Loucy (cell line): Measurements from ENCODE around the gene DNAH1.

ENCODE experiments used
- H2AFZ ChIP-seq: fragments of 200-600 bp; sonication (generic); 2 replicates; pipeline ENCODE4 v1.6.0; 2016; ENCODE audit warnings: antibody characterized with exemption, mild to moderate bottlenecking, low read length, moderate library complexity
- H3F3A ChIP-seq: fragments of 200-600 bp; 2 replicates; pipeline ENCODE4 v1.6.0; 2016; ENCODE audit warnings: antibody characterized with exemption, low read depth, mild to moderate bottlenecking
- H3K27me3 ChIP-seq: fragments of 200-600 bp; sonication (generic); 2 replicates; pipeline ENCODE4 v1.6.1; 2014; ENCODE audit warnings: low read length, mild to moderate bottlenecking; ENCODE audit not compliant: insufficient read depth, poor library complexity, severe bottlenecking
- H3K36me3 ChIP-seq: fragments of 200-600 bp; sonication (generic); 2 replicates; pipeline ENCODE4 v1.6.1; 2016; ENCODE audit warnings: low read length; ENCODE audit not compliant: insufficient read depth
- H3K4me1 ChIP-seq: fragments of 200-600 bp; sonication (generic); 2 replicates; pipeline ENCODE4 v1.5.1; 2014; ENCODE audit warnings: low read length, mild to moderate bottlenecking; ENCODE audit not compliant: insufficient read depth, poor library complexity, severe bottlenecking
- H3K4me2 ChIP-seq: fragments of 200-600 bp; sonication (generic); 2 replicates; pipeline ENCODE4 v1.6.0; 2014; ENCODE audit warnings: antibody characterized with exemption, low read length, low read depth, mild to moderate bottlenecking; ENCODE audit not compliant: poor library complexity, severe bottlenecking
- H3K4me3 ChIP-seq: fragments of 200-600 bp; sonication (generic); 2 replicates; pipeline ENCODE4 v1.5.1; 2014; ENCODE audit warnings: low read length, mild to moderate bottlenecking, mixed read lengths; ENCODE audit not compliant: poor library complexity, severe bottlenecking
- H3K79me2 ChIP-seq: fragments of 200-600 bp; sonication (generic); 2 replicates; pipeline ENCODE4 v1.6.1; 2014; ENCODE audit warnings: low read length; ENCODE audit not compliant: insufficient read depth
- H3K9ac ChIP-seq: fragments of 200-600 bp; sonication (generic); 2 replicates; pipeline ENCODE4 v1.6.0; 2014; ENCODE audit warnings: mild to moderate bottlenecking, low read depth, low read length, moderate library complexity; ENCODE audit not compliant: poor library complexity, severe bottlenecking
- H3K9me2 ChIP-seq: fragments of 200-600 bp; sonication (generic); replicated peaks from 2 replicates; pipeline ENCODE4 v1.6.1; 2016; ENCODE audit warnings: low read depth, low read length, mixed read lengths
- H3K9me3 ChIP-seq: fragments of 200-600 bp; sonication (generic); 2 replicates; pipeline ENCODE4 v1.6.1; 2014; ENCODE audit warnings: mild to moderate bottlenecking, antibody characterized with exemption, low read length, low read depth; ENCODE audit not compliant: insufficient read depth
- H4K20me1 ChIP-seq: fragments of 200-600 bp; sonication (generic); 2 replicates; pipeline ENCODE4 v1.6.0; 2014; ENCODE audit warnings: antibody characterized with exemption, low read length, mild to moderate bottlenecking; ENCODE audit not compliant: insufficient read depth, poor library complexity, severe bottlenecking
- EZH2phosphoT487 ChIP-seq: fragments of 200-600 bp; IDR thresholded peaks from 2 replicates; pipeline ENCODE4 v1.6.1; 2018; ENCODE audit warnings: antibody characterized with exemption, mild to moderate bottlenecking, moderate library complexity, borderline replicate concordance
- TF ChIP-seq, protein P1 (sequence below): fragments of 200-600 bp; sonication (generic); conservative IDR thresholded peaks from 2 replicates; pipeline ENCODE4 v1.5.1; 2014; ENCODE audit warnings: mild to moderate bottlenecking, antibody characterized with exemption, low read length

Gene DNAH1

DNA sequence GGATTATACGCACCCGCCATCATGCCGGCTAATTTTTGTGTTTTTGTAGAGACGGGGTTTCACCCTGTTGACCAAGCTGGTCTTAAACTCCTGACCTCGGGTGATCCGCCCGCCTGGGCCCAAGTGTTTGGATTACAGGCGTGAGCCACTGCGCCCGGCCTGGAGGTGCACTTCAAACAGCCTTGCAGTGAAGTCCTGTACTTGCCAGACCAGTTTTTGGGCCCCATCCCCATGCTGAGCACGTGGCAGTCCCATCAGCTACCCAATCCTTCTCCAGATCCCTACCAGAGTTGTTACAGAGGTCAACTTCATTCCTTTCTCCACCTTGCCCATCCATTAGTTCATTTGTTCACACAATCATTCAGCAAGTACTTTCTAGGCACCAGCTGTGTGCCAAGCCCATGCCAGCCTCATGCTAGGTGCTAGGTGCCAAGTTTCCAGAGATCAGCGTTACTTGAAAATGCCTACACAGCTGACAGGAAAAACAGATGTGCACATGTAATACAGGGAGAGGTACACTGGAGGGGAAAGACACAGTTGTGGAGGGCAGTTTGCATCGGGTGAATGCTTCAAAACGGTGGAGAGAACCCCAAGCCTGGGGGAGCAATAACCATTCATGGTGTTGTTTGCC lies 2.2 kb downstream of the DNAH1 start:
- no peaks in the 10 kb centered on the region for H3K79me2 ChIP-seq
- H3K4me2 ChIP-seq: no peak overlapping the region
- no peaks in the 10 kb centered on the region for H3K9me3 ChIP-seq
- H4K20me1 ChIP-seq: no peaks in the 10 kb centered on the region
- no peaks in the 10 kb centered on the region for H3K9me2 ChIP-seq
- no peaks in the 10 kb centered on the region for H3K4me1 ChIP-seq
- no peak overlapping the region for H3K4me3 ChIP-seq
- TF ChIP-seq, protein P1, sequence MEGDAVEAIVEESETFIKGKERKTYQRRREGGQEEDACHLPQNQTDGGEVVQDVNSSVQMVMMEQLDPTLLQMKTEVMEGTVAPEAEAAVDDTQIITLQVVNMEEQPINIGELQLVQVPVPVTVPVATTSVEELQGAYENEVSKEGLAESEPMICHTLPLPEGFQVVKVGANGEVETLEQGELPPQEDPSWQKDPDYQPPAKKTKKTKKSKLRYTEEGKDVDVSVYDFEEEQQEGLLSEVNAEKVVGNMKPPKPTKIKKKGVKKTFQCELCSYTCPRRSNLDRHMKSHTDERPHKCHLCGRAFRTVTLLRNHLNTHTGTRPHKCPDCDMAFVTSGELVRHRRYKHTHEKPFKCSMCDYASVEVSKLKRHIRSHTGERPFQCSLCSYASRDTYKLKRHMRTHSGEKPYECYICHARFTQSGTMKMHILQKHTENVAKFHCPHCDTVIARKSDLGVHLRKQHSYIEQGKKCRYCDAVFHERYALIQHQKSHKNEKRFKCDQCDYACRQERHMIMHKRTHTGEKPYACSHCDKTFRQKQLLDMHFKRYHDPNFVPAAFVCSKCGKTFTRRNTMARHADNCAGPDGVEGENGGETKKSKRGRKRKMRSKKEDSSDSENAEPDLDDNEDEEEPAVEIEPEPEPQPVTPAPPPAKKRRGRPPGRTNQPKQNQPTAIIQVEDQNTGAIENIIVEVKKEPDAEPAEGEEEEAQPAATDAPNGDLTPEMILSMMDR: no peak
- no peak for TF ChIP-seq EZH2phosphoT487
- no peaks in the 10 kb centered on the region for H3F3A ChIP-seq
- H3K9ac ChIP-seq: no peak overlapping the region
- H2AFZ ChIP-seq: no peak overlapping the region
- no peaks in the 10 kb centered on the region for H3K27me3 ChIP-seq
- no peaks in the 10 kb centered on the region for H3K36me3 ChIP-seq

DNA sequence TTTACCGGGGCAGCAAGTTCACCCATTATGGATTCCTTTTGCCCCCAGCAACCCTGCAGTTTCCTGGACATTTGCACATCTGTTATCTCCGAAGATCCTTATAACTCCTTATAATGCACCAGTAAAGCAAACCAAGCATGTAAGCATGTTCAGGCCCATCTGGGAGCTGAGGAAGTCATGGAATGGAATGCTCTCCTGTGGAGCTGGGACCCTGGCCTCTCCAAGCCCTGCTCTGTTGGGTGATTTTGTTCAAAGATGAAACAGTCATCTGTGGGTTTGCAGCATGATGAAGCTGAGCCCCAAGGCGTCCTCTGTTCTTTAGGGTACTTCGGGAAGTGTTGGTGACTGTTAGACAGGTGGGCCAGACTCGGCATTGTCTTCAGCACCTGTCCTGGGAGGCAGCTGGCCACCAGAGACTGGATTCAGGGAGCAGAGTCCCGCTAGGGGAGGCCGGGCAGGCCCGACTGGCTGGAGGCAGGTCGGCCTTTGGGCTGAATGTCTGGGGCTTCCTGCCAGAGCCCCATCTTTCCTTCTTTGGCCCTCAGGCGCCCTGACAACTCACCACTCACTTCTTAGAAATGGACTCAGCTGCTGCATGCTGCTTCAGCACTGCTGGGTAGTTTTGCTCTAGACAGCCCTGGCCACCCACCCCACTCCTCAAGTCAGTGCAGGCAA lies 3.9 kb downstream of the DNAH1 start:
- Histone ChIP-seq H3K4me2 (no peak overlapping the region), H3K79me2 (no peaks in the 10 kb centered on the region), H3K36me3 (no peaks in the 10 kb centered on the region)

DNA sequence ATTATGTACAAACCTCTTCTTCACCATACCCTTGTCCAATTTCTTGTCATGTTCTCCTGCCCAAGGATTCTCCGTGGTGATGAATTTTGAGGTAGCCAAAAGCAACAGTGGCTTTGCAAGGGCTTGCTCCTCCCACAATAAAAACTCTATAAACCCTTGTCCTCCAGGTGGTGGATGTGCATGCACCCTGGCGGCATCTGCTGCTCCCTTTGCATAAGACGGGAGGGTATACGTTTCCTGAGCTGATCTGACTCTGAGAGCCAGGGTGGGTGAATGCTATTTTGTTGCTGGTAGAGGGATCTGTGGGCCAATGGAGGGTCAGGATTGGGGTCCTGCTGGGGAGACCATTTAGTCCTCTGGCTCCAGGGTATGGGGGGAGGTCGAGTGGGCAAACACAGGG lies 5.4 kb downstream of the DNAH1 start:
- Histone ChIP-seq H3K9me3 (no peaks in the 10 kb centered on the region), H3F3A (no peaks in the 10 kb centered on the region), H3K36me3 (no peaks in the 10 kb centered on the region), H3K9me2 (no peaks in the 10 kb centered on the region), H3K79me2 (no peaks in the 10 kb centered on the region), H4K20me1 (no peaks in the 10 kb centered on the region), H3K27me3 (no peaks in the 10 kb centered on the region), H3K9ac (no peak overlapping the region), H3K4me3 (no peak overlapping the region), H2AFZ (no peak overlapping the region), H3K4me1 (no peaks in the 10 kb centered on the region), H3K4me2 (no peak overlapping the region)
- TF ChIP-seq, protein P1: no peak
- no peak for TF ChIP-seq EZH2phosphoT487

More for the DNA sequence above, 3.9 kb downstream of the DNAH1 start:
- Histone ChIP-seq H3K4me3 (no peak overlapping the region), H3K27me3 (no peaks in the 10 kb centered on the region), H2AFZ (no peak overlapping the region), H3K4me1 (no peaks in the 10 kb centered on the region), H3K9me3 (no peaks in the 10 kb centered on the region), H3F3A (no peaks in the 10 kb centered on the region), H3K9ac (no peak overlapping the region), H3K9me2 (no peaks in the 10 kb centered on the region), H4K20me1 (no peaks in the 10 kb centered on the region)
- TF ChIP-seq EZH2phosphoT487: no peak
